MV-4-11 (cell line): ENCODE data around the gene ESYT2.

Experiments used
- DNase-seq: peaks from one replicate; lab custom pipeline; 2025; lab: John Stamatoyannopoulos, UW

ESYT2 gene

GRCh38 chr7:158743219-158743618 is 86.1 kb downstream of the ESYT2 start:
- DNase-seq, result no peak

- no peak for DNase-seq
Observed at GRCh38 chr7:158742065-158742821, 87.1 kb downstream of the ESYT2 start.

GRCh38 chr7:158741294-158741666 is 88.0 kb downstream of the ESYT2 start:
- DNase-seq, result no peak

GRCh38 chr7:158740657-158741293 is 88.5 kb downstream of the ESYT2 start:
- DNase-seq, result no peak

- DNase-seq, result peak; percentile 93
Observed at GRCh38 chr7:158740013-158740656, 89.2 kb downstream of the ESYT2 start.

GRCh38 chr7:158738841-158739240 is 90.5 kb downstream of the ESYT2 start:
- no peak for DNase-seq

- DNase-seq, result no peak
Observed at GRCh38 chr7:158737064-158737695, 92.1 kb downstream of the ESYT2 start.

GRCh38 chr7:158735935-158736334 is 93.4 kb downstream of the ESYT2 start:
- no peak for DNase-seq

- DNase-seq, result peak; percentile 47
Observed at GRCh38 chr7:158734861-158735260, 94.4 kb downstream of the ESYT2 start.

GRCh38 chr7:158733775-158734494 is 95.4 kb downstream of the ESYT2 start:
- DNase-seq, result no peak

- no peak for DNase-seq
Observed at GRCh38 chr7:158733220-158733519, 96.1 kb downstream of the ESYT2 start.

GRCh38 chr7:158732494-158733219 is 96.7 kb downstream of the ESYT2 start:
- DNase-seq, result no peak

GRCh38 chr7:158731761-158732160 is 97.5 kb downstream of the ESYT2 start:
- no peak for DNase-seq

GRCh38 chr7:158730383-158731346 is 98.6 kb downstream of the ESYT2 start:
- DNase-seq, result no peak

- no peak for DNase-seq
Observed at GRCh38 chr7:158729646-158730382, 99.5 kb downstream of the ESYT2 start.

GRCh38 chr7:158728911-158729645 is 100.2 kb downstream of the ESYT2 start:
- no peak for DNase-seq

GRCh38 chr7:158727690-158728089 is 101.6 kb downstream of the ESYT2 start:
- DNase-seq, result no peak

- no peak for DNase-seq
Observed at GRCh38 chr7:158726277-158726807, 103.0 kb downstream of the ESYT2 start.

GRCh38 chr7:158725506-158725800 is 103.9 kb downstream of the ESYT2 start:
- DNase-seq, result no peak
